ENCODE data around the gene ADH4. TPM values are rescaled to one million over a fixed set of nuclear protein-coding genes. Genes with fewer than 3 reads are reported as not detected.

The ADH4 gene
- total RNA-seq, 1 experiment from 2014 or later, result 2.2 TPM

- CTCF ChIA-PET, result no interaction called here
- Mint-ChIP-seq H3K27me3 (ENCODE audit: insufficient read depth, unreplicated experiment) (no peaks in the 10 kb centered on the region), H3K4me3 (ENCODE audit: unreplicated experiment) (no peak overlapping the region), H3K4me1 (ENCODE audit: low read depth, unreplicated experiment) (peaks cover 7% of the 10 kb centered on the region), H3K36me3 (ENCODE audit: insufficient read depth, unreplicated experiment) (no peaks in the 10 kb centered on the region), H3K27ac (ENCODE audit: unreplicated experiment) (no peak overlapping the region), H3K9me3 (ENCODE audit: unreplicated experiment) (peaks cover 48% of the 10 kb centered on the region)
- POLR2A ChIA-PET, result no interaction called here
- peaks cover 7% of the 10 kb centered on the region; the same call in 1 of the 2 replicates for H3K4me1 ChIP-seq
- no peak overlapping the region for H3K4me3 ChIP-seq (ENCODE audit: low read depth, low read length)
- no peaks in the 10 kb centered on the region for H3K36me3 ChIP-seq (ENCODE audit: control insufficient read depth, insufficient read depth, low read length)
- no peak for TF ChIP-seq CTCF (IDR thresholded peaks at IDR 0.05; ENCODE audit: insufficient read depth in 1 of 2, low read depth in 1 of 2, low read length in 1 of 2, severe bottlenecking in 1 of 2, unreplicated experiment in 1 of 2)
- H3K27me3 ChIP-seq (replicated peaks; ENCODE audit: control insufficient read depth, insufficient read depth, low read length), result no peaks in the 10 kb centered on the region
- BruUV-seq (replicated peaks), result no TSS peak
- DNase-seq, result no peak
- peaks cover 7% of the 10 kb centered on the region; the same call in 1 of the 2 replicates for H3K9me3 ChIP-seq
- intact Hi-C loops (cut with micrococcal nuclease; ENCODE audit: unreplicated experiment), result no loop called here
Measured at GRCh38 chr4:99186029-99186428, 41.9 kb upstream of the ADH4 start.

DNA sequence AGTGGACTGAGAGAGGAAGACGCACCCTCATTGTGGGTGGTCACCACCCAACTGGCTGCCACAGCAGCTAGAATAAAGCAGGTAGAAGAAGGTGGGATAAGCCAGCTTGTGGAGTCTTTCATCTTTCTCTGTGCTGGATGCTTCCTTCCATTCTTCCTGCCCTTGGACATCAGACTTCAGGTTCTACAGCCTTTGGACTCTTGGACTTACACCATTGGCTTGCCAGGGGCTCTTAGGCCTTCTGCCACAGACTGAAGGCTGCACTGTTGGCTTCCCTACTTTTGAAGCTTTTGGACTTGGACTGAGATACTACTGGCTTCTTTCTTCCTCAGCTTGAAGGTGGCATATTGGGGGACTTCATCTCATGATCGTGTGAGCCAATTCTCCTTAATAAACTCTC lies 41.5 kb upstream of the ADH4 start:
- CTCF ChIA-PET, result no interaction called here
- Histone ChIP-seq H3K27me3 (replicated peaks; ENCODE audit: control insufficient read depth, insufficient read depth, low read length) (no peaks in the 10 kb centered on the region), H3K4me3 (ENCODE audit: low read depth, low read length) (no peak overlapping the region), H3K9me3 (peaks cover 7% of the 10 kb centered on the region; the same call in 1 of the 2 replicates), H3K4me1 (peaks cover 7% of the 10 kb centered on the region; the same call in 1 of the 2 replicates), H3K36me3 (ENCODE audit: control insufficient read depth, insufficient read depth, low read length) (no peaks in the 10 kb centered on the region)
- no peaks in the 10 kb centered on the region for H3K27me3 Mint-ChIP-seq (ENCODE audit: insufficient read depth, unreplicated experiment)
- intact Hi-C loops (cut with micrococcal nuclease; ENCODE audit: unreplicated experiment), result no loop called here
- H3K36me3 Mint-ChIP-seq (ENCODE audit: insufficient read depth, unreplicated experiment), result no peaks in the 10 kb centered on the region
- peaks cover 7% of the 10 kb centered on the region for H3K4me1 Mint-ChIP-seq (ENCODE audit: low read depth, unreplicated experiment)
- DNase-seq, result no peak
- H3K4me3 Mint-ChIP-seq (ENCODE audit: unreplicated experiment), result no peak overlapping the region
- POLR2A ChIA-PET, result no interaction called here
- TF ChIP-seq CTCF (IDR thresholded peaks at IDR 0.05; ENCODE audit: insufficient read depth in 1 of 2, low read depth in 1 of 2, low read length in 1 of 2, severe bottlenecking in 1 of 2, unreplicated experiment in 1 of 2), result no peak
- H3K9me3 Mint-ChIP-seq (ENCODE audit: unreplicated experiment), result peaks cover 44% of the 10 kb centered on the region
- BruUV-seq (replicated peaks), result no TSS peak
- no peak overlapping the region for H3K27ac Mint-ChIP-seq (ENCODE audit: unreplicated experiment)

DNA sequence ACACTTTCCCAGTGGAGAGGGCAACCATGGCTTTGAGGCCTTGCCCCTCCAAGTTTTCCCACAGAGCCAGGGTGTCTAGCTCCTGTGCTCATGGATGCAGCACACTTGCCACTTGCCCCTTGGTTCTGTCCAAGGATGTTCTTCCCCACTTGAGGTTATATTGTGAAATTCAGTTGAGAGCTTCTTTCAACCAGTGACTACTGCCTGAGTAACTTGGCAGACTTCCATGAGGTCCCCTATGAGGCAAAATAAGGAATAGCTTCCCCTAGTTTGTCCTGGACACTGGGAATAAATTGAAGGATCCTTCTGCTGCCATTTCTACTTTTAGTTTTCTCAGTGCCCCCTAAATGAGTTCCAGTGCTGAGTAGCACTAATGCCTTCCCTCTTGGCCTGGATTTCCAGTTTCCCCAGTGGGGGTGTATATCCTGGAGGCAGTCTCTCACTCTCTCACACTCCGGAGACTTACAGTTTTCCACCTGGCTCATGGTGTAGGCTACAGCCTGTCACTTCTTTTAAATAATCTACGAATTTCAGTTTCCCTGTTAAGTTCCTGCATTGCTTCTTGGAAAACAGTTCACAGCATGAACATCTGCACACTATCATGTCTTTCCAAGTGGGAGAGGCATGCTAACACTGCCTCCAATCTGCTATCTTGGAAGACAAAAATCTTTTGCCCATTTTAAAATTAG lies 36.4 kb upstream of the ADH4 start:
- Mint-ChIP-seq H3K36me3 (ENCODE audit: insufficient read depth, unreplicated experiment) (no peaks in the 10 kb centered on the region), H3K27ac (ENCODE audit: unreplicated experiment) (no peak overlapping the region)

More for the DNA sequence above, 36.4 kb upstream of the ADH4 start:
- Histone ChIP-seq H3K9me3 (peaks cover 11% of the 10 kb centered on the region), H3K36me3 (ENCODE audit: control insufficient read depth, insufficient read depth, low read length) (no peaks in the 10 kb centered on the region), H3K4me1 (no peaks in the 10 kb centered on the region), H3K4me3 (ENCODE audit: low read depth, low read length) (no peak overlapping the region), H3K27me3 (replicated peaks; ENCODE audit: control insufficient read depth, insufficient read depth, low read length) (no peaks in the 10 kb centered on the region)
- peaks cover 32% of the 10 kb centered on the region for H3K9me3 Mint-ChIP-seq (ENCODE audit: unreplicated experiment)
- no TSS peak for BruUV-seq (replicated peaks)
- ChIA-PET CTCF (no interaction called here), POLR2A (no interaction called here)
- H3K27me3 Mint-ChIP-seq (ENCODE audit: insufficient read depth, unreplicated experiment), result no peaks in the 10 kb centered on the region
- no peak for TF ChIP-seq CTCF (IDR thresholded peaks at IDR 0.05; ENCODE audit: insufficient read depth in 1 of 2, low read depth in 1 of 2, low read length in 1 of 2, severe bottlenecking in 1 of 2, unreplicated experiment in 1 of 2)
- DNase-seq, result no peak
- no peaks in the 10 kb centered on the region for H3K4me1 Mint-ChIP-seq (ENCODE audit: low read depth, unreplicated experiment)
- intact Hi-C loops (cut with micrococcal nuclease; ENCODE audit: unreplicated experiment), result no loop called here
- no peak overlapping the region for H3K4me3 Mint-ChIP-seq (ENCODE audit: unreplicated experiment)

All from Caco-2 (cell line).